Esophagus mucosa (tissue), 1 donor: ENCODE data around the gene AFM. TPM values are rescaled to one million over a fixed set of nuclear protein-coding genes. Genes with fewer than 3 reads are reported as not detected.
"Not testable (repeated sequence)": the region's sequence is repeated elsewhere in the genome, so short reads cannot be mapped to it uniquely, and the experiment has no call there.

Experiments
- ATAC-seq: fragments of 200-7000 bp; cut with Tn5 transposase; one replicate; pipeline ENCODE4 v1.9.1; 2020
- total RNA-seq: library from RNA; stranded (reverse); gene quantifications from one replicate; pipeline ENCODE4 v1.2.4, GENCODE V29; 2023
- donor health status: DM: yes; HTN: yes; CAD: no.

Gene AFM
- total RNA-seq, 1 donor from 2014 or later, result not detected

GRCh38 chr4:73508651-73509050 is 27.1 kb downstream of the AFM start:
- no peak for ATAC-seq

DNA sequence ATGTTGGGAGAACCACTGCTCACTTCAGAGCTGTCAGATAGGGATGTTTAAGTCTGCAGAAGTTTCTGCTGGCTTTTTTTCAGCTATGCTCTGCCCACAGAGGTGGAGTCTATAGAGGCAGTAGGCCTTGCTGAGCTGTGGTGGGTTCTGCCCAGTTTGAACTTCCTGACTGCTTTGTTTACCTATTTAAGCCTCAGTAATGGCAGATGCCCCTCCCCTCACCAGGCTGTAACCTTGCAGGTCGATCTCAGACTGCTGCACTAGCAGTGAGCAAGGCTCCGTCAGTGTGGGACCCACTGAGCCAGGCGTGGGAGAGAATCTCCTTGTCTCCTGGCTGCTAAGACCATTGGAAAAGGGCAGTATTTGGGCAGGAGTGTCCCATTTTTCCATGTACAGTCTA is 36.8 kb downstream of the AFM start:
- ATAC-seq, result no peak

GRCh38 chr4:73520821-73521220 is 39.3 kb downstream of the AFM start:
- ATAC-seq, result no peak

GRCh38 chr4:73523126-73523525 is 41.6 kb downstream of the AFM start:
- ATAC-seq, result no peak

DNA sequence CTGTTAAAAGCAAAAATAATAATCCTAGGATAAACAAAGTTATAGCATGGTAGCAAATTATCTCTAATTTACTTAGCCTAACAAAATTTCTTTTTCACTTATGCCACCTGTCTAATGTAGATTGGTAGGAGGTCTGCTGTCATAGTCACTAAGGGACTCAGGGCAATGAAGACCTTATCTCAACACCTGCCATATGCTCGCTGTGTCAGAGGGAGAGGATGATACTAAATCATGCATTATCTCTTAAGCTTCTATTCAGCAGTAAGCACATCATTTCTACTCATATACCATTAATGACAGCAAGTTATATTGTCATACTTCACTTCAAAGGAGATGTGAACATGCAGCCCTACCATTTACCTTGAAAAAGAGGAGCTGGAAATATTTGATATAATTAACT is 44.1 kb downstream of the AFM start:
- no peak for ATAC-seq

- ATAC-seq, result no peak
These were observed 45.7 kb downstream of the AFM start for GRCh38 chr4:73527196-73527595.

GRCh38 chr4:73528171-73528570 is 46.6 kb downstream of the AFM start:
- ATAC-seq, result peak; percentile 67

DNA sequence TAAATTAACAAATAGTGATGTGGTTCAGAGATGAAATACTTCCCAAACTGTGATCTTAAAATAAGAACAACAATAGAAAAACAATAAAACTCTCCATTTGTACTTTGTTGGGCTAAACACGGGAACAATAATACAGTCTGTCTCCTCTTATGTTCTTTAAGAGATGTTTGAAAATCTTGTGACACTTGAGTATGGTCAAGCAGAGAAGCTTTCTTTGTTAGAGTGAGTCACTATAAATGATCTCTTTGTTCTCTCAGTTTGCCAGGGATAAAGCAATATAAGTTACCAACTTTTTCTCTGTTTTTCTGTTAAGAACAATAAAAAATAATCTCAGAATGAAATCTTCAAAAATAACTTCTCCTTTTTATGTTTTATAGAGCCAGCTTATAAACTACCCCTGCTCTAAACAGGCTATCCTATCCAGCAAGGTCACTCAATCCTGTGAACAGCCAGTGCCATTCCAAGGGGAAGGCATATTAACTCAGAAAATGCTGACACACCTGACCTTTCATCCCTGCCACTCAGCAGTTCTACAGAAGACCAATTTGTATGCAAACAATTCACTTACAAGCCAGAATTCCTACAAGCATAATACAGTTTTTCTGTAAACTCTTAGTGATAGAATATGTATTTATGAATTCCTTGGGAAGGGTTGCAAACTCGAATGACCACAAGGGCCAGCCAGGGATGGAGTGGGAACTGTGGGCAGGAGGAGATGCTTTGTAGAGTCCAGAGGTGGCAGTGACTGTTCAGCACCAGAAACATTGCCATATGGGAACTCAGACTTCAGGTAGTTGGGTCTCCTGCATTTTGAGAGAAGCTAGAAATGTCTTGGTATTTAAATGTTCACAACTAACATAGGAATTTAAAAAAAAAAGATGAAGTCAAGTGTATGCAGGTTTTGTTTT is 52.2 kb downstream of the AFM start:
- no peak for ATAC-seq

DNA sequence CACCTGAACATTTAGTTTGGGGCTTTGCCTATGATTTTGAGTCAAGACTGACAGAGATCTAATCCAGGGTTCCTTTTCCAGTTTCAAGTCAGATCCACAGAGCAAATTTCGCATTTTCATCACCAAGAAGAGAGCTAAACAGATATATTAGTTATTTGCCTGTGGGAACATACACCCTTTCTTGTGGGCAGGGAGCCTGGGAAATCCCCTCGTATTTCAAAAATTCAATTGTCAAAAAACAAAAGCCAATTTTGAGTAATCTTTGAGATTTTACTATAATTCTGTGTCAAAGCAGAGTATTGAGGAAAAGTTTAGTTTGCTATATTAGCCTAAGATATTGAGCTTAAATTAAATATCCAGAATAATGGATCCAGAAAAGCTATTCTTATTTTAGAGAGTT is 56.6 kb downstream of the AFM start:
- no peak for ATAC-seq

- no peak for ATAC-seq
These were observed 57.8 kb downstream of the AFM start for GRCh38 chr4:73539386-73539785.

- no peak for ATAC-seq
These were observed 59.3 kb downstream of the AFM start for GRCh38 chr4:73540826-73541225.

DNA sequence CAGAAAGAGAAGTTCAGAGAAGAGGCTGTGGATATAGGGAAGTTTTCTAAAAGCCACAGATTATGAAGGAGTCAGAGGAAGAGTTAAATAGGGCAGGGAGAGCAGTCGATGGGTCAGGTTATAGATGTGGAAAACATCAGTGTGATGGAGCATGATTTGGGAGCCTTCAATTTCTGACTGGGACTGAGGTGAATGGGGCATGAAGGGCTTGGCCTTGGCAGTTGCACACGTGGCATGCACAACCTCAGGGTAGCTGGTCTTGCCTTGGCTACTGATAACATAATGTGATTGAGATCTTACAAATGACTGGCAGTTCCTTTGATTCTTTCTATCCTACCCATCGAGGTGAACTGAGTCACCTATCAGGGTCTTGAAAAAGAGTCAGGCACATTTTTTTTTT is 59.7 kb downstream of the AFM start:
- no peak for ATAC-seq

- no peak for ATAC-seq
These were observed 63.1 kb downstream of the AFM start for GRCh38 chr4:73544620-73545019.

DNA sequence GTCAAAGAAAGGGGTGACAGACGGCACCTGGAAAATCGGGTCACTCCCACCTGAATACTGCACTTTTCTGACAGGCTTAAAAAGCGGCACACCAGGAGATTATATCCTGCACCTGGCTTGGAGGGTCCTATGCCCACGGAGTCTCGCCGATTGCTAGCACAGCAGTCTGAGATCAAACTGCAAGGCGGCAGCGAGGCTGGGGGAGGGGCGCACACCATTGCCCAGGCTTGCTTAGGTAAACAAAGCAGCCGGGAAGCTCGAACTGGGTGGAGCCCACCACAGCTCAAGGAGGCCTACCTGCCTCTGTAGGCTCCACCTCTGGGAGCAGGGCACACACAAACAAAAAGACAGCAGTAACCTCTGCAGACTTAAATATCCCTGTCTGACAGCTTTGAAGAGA is 69.3 kb downstream of the AFM start:
- ATAC-seq, result not testable (repeated sequence)

Other genes starting within 250 kb of the AFM start
- 38.9 TPM for gene ANKRD17, start 222.9 kb upstream of the AFM start, total RNA-seq
- gene ALB, start 77.5 kb upstream of the AFM start, total RNA-seq, result 7.6 TPM
- not detected for gene AFP, start 45.5 kb upstream of the AFM start, total RNA-seq
- gene RASSF6, start 138.7 kb downstream of the AFM start, total RNA-seq, result 1.8 TPM